Retinal pigment epithelial cell (primary cell): ENCODE data around the gene OSBPL9.

ENCODE experiments used
- DNase-seq: peaks from one replicate; pipeline ENCODE4 v3.0.0-alpha.2; 2010; ENCODE audit warnings: low read depth
- H3K4me3 ChIP-seq: 2 replicates; pipeline ENCODE4 v1.5.1; 2011; ENCODE audit warnings: mild to moderate bottlenecking, low read length, control low read depth, moderate library complexity
- CTCF ChIP-seq: conservative IDR thresholded peaks from 2 replicates; pipeline ENCODE4 v1.5.1; 2011; ENCODE audit warnings: low read depth, low read length, control low read depth, inconsistent platforms

Gene OSBPL9

GRCh38 chr1:51819810-51820209 lies 202.9 kb downstream of the OSBPL9 start:
- H3K4me3 ChIP-seq, result no peak overlapping the region
- no peak for TF ChIP-seq CTCF
- no peak for DNase-seq

GRCh38 chr1:51829058-51829457 lies 212.2 kb downstream of the OSBPL9 start:
- no peak for TF ChIP-seq CTCF
- no peak overlapping the region for H3K4me3 ChIP-seq
- DNase-seq, result peak; percentile 16

- H3K4me3 ChIP-seq, result no peak overlapping the region
- DNase-seq, result no peak
- no peak for TF ChIP-seq CTCF
Observed at GRCh38 chr1:51833700-51834099, 216.8 kb downstream of the OSBPL9 start.

GRCh38 chr1:51837243-51837642 lies 220.4 kb downstream of the OSBPL9 start:
- TF ChIP-seq CTCF, result no peak
- DNase-seq, result no peak
- no peak overlapping the region for H3K4me3 ChIP-seq
